Measurements from ENCODE around the gene HUWE1. TPM values are rescaled to one million over a fixed set of nuclear protein-coding genes. Genes with fewer than 3 reads are reported as not detected.
A peak's percentile ranks its signal among the peaks of the same experiment; 100 is the strongest.

Gene HUWE1
- 104 TPM for polyA plus RNA-seq (2012; ENCODE audit: insufficient read length, low read depth)

GRCh38 chrX:53686151-53686885 is at the start of gene HUWE1:
HUWE1 (minus strand) TSS chrX:53686719; CDS start chrX:53654107, 32,612 bp downstream.
- TF ChIP-seq POLR2AphosphoS5 (IDR thresholded peaks at IDR 0.05; ENCODE audit: low read depth, low read length) (peak; percentile 67), TAF1 (IDR thresholded peaks at IDR 0.05; ENCODE audit: borderline replicate concordance, insufficient read depth, low read length) (peak; percentile 84; the same call in 1 of the 2 replicates), SIN3A (IDR thresholded peaks at IDR 0.05; ENCODE audit: borderline replicate concordance, insufficient read depth, low read length) (no peak), REST (IDR thresholded peaks at IDR 0.05; ENCODE audit: insufficient read depth in 1 of 2, low read depth in 2 of 2, low read length in 2 of 2) (no peak), FOXP2 (optimal IDR thresholded peaks at IDR 0.05; ENCODE audit: borderline replicate concordance, extremely low read depth, extremely low read length, insufficient read depth) (no peak)

GRCh38 chrX:53732797-53733196 is 46.3 kb upstream of the HUWE1 start:
- TF ChIP-seq FOXP2 (optimal IDR thresholded peaks at IDR 0.05; ENCODE audit: borderline replicate concordance, extremely low read depth, extremely low read length, insufficient read depth) = no peak
- TF ChIP-seq POLR2AphosphoS5 (IDR thresholded peaks at IDR 0.05; ENCODE audit: low read depth, low read length) = no peak
- no peak for TF ChIP-seq SIN3A (IDR thresholded peaks at IDR 0.05; ENCODE audit: borderline replicate concordance, insufficient read depth, low read length)
- TF ChIP-seq TAF1 (IDR thresholded peaks at IDR 0.05; ENCODE audit: borderline replicate concordance, insufficient read depth, low read length) = no peak

GRCh38 chrX:53729751-53730150 is 43.2 kb upstream of the HUWE1 start:
- no peak for TF ChIP-seq TAF1 (IDR thresholded peaks at IDR 0.05; ENCODE audit: borderline replicate concordance, insufficient read depth, low read length)
- TF ChIP-seq FOXP2 (optimal IDR thresholded peaks at IDR 0.05; ENCODE audit: borderline replicate concordance, extremely low read depth, extremely low read length, insufficient read depth) = no peak
- no peak for TF ChIP-seq REST (IDR thresholded peaks at IDR 0.05; ENCODE audit: insufficient read depth in 1 of 2, low read depth in 2 of 2, low read length in 2 of 2)
- TF ChIP-seq SIN3A (IDR thresholded peaks at IDR 0.05; ENCODE audit: borderline replicate concordance, insufficient read depth, low read length) = no peak
- no peak for TF ChIP-seq POLR2AphosphoS5 (IDR thresholded peaks at IDR 0.05; ENCODE audit: low read depth, low read length)

GRCh38 chrX:53728506-53728905 is 42.0 kb upstream of the HUWE1 start:
- no peak for TF ChIP-seq REST (IDR thresholded peaks at IDR 0.05; ENCODE audit: insufficient read depth in 1 of 2, low read depth in 2 of 2, low read length in 2 of 2)
- TF ChIP-seq FOXP2 (optimal IDR thresholded peaks at IDR 0.05; ENCODE audit: borderline replicate concordance, extremely low read depth, extremely low read length, insufficient read depth) = no peak
- TF ChIP-seq TAF1 (IDR thresholded peaks at IDR 0.05; ENCODE audit: borderline replicate concordance, insufficient read depth, low read length) = no peak
- TF ChIP-seq SIN3A (IDR thresholded peaks at IDR 0.05; ENCODE audit: borderline replicate concordance, insufficient read depth, low read length) = no peak

GRCh38 chrX:53724872-53725271 is 38.4 kb upstream of the HUWE1 start:
- TF ChIP-seq FOXP2 (optimal IDR thresholded peaks at IDR 0.05; ENCODE audit: borderline replicate concordance, extremely low read depth, extremely low read length, insufficient read depth) = no peak
- no peak for TF ChIP-seq SIN3A (IDR thresholded peaks at IDR 0.05; ENCODE audit: borderline replicate concordance, insufficient read depth, low read length)
- TF ChIP-seq REST (IDR thresholded peaks at IDR 0.05; ENCODE audit: insufficient read depth in 1 of 2, low read depth in 2 of 2, low read length in 2 of 2) = no peak
- TF ChIP-seq POLR2AphosphoS5 (IDR thresholded peaks at IDR 0.05; ENCODE audit: low read depth, low read length) = no peak
- TF ChIP-seq TAF1 (IDR thresholded peaks at IDR 0.05; ENCODE audit: borderline replicate concordance, insufficient read depth, low read length) = no peak
